ENCODE measurements around the gene CPZ.

Gene CPZ

GRCh38 chr4:8639021-8639420 is 46.5 kb downstream of the CPZ start:
- TF ChIP-seq CTCF (IDR thresholded peaks at IDR 0.05; ENCODE audit: low read length) = no peak
- Histone ChIP-seq H3K36me3 (replicated peaks; ENCODE audit: insufficient read depth, low read length) (no peaks in the 10 kb centered on the region), H3K27ac (ENCODE audit: low read length) (no peak overlapping the region), H3K4me2 (ENCODE audit: low read depth, low read length) (no peak overlapping the region), H3K9me2 (replicated peaks; ENCODE audit: insufficient read depth, low read length) (no peaks in the 10 kb centered on the region), H3K9ac (ENCODE audit: low read length) (no peak overlapping the region), H3K79me2 (ENCODE audit: low read length) (no peaks in the 10 kb centered on the region), H3K9me3 (replicated peaks; ENCODE audit: insufficient read depth, low read length) (no peaks in the 10 kb centered on the region), H3K27me3 (replicated peaks; ENCODE audit: insufficient read depth, low read length) (peaks cover 72% of the 10 kb centered on the region), H3K4me3 (ENCODE audit: low read length) (no peak overlapping the region), H4K20me1 (ENCODE audit: insufficient read depth, low read length) (no peaks in the 10 kb centered on the region), H2AFZ (ENCODE audit: low read length) (no peak overlapping the region), H3F3A (ENCODE audit: insufficient read depth, low read length) (no peaks in the 10 kb centered on the region), H3K4me1 (ENCODE audit: low read length) (no peaks in the 10 kb centered on the region)
- DNase-seq = no peak

GRCh38 chr4:8639777-8640720 is 47.5 kb downstream of the CPZ start:
- H3K4me2 ChIP-seq (ENCODE audit: low read depth, low read length) = no peak overlapping the region
- no peaks in the 10 kb centered on the region for H3F3A ChIP-seq (ENCODE audit: insufficient read depth, low read length)
- H3K36me3 ChIP-seq (replicated peaks; ENCODE audit: insufficient read depth, low read length) = no peaks in the 10 kb centered on the region
- H2AFZ ChIP-seq (ENCODE audit: low read length) = no peak overlapping the region
- H3K9me3 ChIP-seq (replicated peaks; ENCODE audit: insufficient read depth, low read length) = no peaks in the 10 kb centered on the region
- peaks cover 82% of the 10 kb centered on the region for H3K27me3 ChIP-seq (replicated peaks; ENCODE audit: insufficient read depth, low read length)
- no peaks in the 10 kb centered on the region for H4K20me1 ChIP-seq (ENCODE audit: insufficient read depth, low read length)
- no peaks in the 10 kb centered on the region for H3K79me2 ChIP-seq (ENCODE audit: low read length)
- H3K4me3 ChIP-seq (ENCODE audit: low read length) = no peak overlapping the region
- DNase-seq = no peak
- no peaks in the 10 kb centered on the region for H3K9me2 ChIP-seq (replicated peaks; ENCODE audit: insufficient read depth, low read length)
- no peak overlapping the region for H3K27ac ChIP-seq (ENCODE audit: low read length)
- no peaks in the 10 kb centered on the region for H3K4me1 ChIP-seq (ENCODE audit: low read length)
- peak; percentile 6 for TF ChIP-seq EZH2 (optimal IDR thresholded peaks at IDR 0.05; ENCODE audit: low read depth, low read length)
- no peak for TF ChIP-seq CTCF (IDR thresholded peaks at IDR 0.05; ENCODE audit: low read length)
- H3K9ac ChIP-seq (ENCODE audit: low read length) = no peak overlapping the region

DNA sequence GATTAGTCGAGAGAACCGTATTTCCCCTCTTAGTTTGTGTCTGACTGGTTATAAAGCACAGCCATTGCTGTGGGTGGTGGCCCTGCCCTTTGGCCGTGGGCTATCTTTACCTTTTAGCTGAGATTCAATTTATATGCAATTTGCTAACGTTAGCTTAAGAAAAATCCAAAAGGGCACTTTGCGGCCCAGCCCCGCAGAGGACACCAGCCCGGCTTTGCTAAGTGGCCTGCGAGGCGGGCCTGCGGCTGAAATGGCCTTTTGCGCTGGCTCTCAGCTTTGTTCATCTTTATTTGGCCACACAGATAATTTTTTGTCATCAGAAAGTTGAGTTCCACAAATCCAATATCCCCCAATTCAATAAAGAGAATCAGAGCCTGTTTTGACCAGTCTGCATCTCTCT is 48.3 kb downstream of the CPZ start:
- H3K9ac ChIP-seq (ENCODE audit: low read length) = no peak overlapping the region
- H3K9me3 ChIP-seq (replicated peaks; ENCODE audit: insufficient read depth, low read length) = no peaks in the 10 kb centered on the region
- no peak overlapping the region for H3K4me3 ChIP-seq (ENCODE audit: low read length)
- TF ChIP-seq CTCF (IDR thresholded peaks at IDR 0.05; ENCODE audit: low read length) (no peak), EZH2phosphoT487 (IDR thresholded peaks at IDR 0.05; ENCODE audit: low read length) (no peak), EZH2 (optimal IDR thresholded peaks at IDR 0.05; ENCODE audit: low read depth, low read length) (no peak)
- no peak overlapping the region for H3K27ac ChIP-seq (ENCODE audit: low read length)
- no peaks in the 10 kb centered on the region for H4K20me1 ChIP-seq (ENCODE audit: insufficient read depth, low read length)
- peaks cover 90% of the 10 kb centered on the region for H3K27me3 ChIP-seq (replicated peaks; ENCODE audit: insufficient read depth, low read length)
- no peak for DNase-seq
- no peak overlapping the region for H3K4me2 ChIP-seq (ENCODE audit: low read depth, low read length)
- H3F3A ChIP-seq (ENCODE audit: insufficient read depth, low read length) = no peaks in the 10 kb centered on the region
- H3K9me2 ChIP-seq (replicated peaks; ENCODE audit: insufficient read depth, low read length) = no peaks in the 10 kb centered on the region
- no peaks in the 10 kb centered on the region for H3K36me3 ChIP-seq (replicated peaks; ENCODE audit: insufficient read depth, low read length)
- H2AFZ ChIP-seq (ENCODE audit: low read length) = no peak overlapping the region
- no peaks in the 10 kb centered on the region for H3K4me1 ChIP-seq (ENCODE audit: low read length)
- H3K79me2 ChIP-seq (ENCODE audit: low read length) = no peaks in the 10 kb centered on the region
